MCF 10A (cell line): Measurements from ENCODE around the gene HSPBP1. TPM values are rescaled to one million over a fixed set of nuclear protein-coding genes. Genes with fewer than 3 reads are reported as not detected.

Experiments used
- BruUV-seq: library from RNA; stranded (reverse); fragments of 400-500 nt; replicated peaks from 2 replicates; lab custom pipeline; 2021; lab: Mats Ljungman, UMichigan
- CTCF ChIA-PET: fragments of 300-600 bp; sonication (Branson Sonifier 250); formaldehyde crosslinking; extraction: SDS; loops from one replicate; lab custom pipeline; 2021; ENCODE audit warnings: antibody characterized with exemption, inconsistent platforms; lab: Yijun Ruan, JAX
- POLR2A ChIA-PET: fragments of 300-600, 350-650 bp; sonication (Branson Sonifier 250); formaldehyde crosslinking; extraction: SDS; loops from one replicate; lab custom pipeline; 2020; ENCODE audit warnings: antibody characterized with exemption, inconsistent platforms; lab: Yijun Ruan, JAX
- DNase-seq: peaks from one replicate; pipeline ENCODE4 v3.0.0-alpha.2; 2018; ENCODE audit not compliant: unreplicated experiment
- H3K27ac Mint-ChIP-seq: one replicate; pipeline ENCODE4 v1.8.0; 2022; ENCODE audit warnings: mild to moderate bottlenecking, low read depth, mixed read lengths; ENCODE audit not compliant: unreplicated experiment
- H3K27me3 Mint-ChIP-seq: one replicate; pipeline ENCODE4 v1.8.0; 2022; ENCODE audit warnings: mixed read lengths; ENCODE audit not compliant: insufficient read depth, unreplicated experiment
- H3K36me3 Mint-ChIP-seq: one replicate; pipeline ENCODE4 v1.8.0; 2022; ENCODE audit warnings: mild to moderate bottlenecking, moderate library complexity, mixed read lengths; ENCODE audit not compliant: insufficient read depth, unreplicated experiment
- H3K4me1 Mint-ChIP-seq: one replicate; pipeline ENCODE4 v1.8.0; 2022; ENCODE audit warnings: mixed read lengths; ENCODE audit not compliant: insufficient read depth, unreplicated experiment
- H3K4me3 Mint-ChIP-seq: one replicate; pipeline ENCODE4 v1.8.0; 2022; ENCODE audit warnings: mild to moderate bottlenecking, moderate library complexity, mixed read lengths; ENCODE audit not compliant: unreplicated experiment
- H3K9me3 Mint-ChIP-seq: one replicate; pipeline ENCODE4 v1.8.0; 2022; ENCODE audit warnings: mixed read lengths; ENCODE audit not compliant: unreplicated experiment
- intact Hi-C: fragments of 100-400 bp; cut with micrococcal nuclease; formaldehyde crosslinking; loops from 2 replicates; pipeline ENCODE4 v1.14.1; 2022
- total RNA-seq: library from RNA; stranded (reverse); gene quantifications from 2 replicates; pipeline ENCODE4 v1.2.3, GENCODE V29; 2022
- TF ChIP-seq, protein P1 (sequence below): fragments of 200-600 bp; IDR thresholded peaks from one replicate; pipeline ENCODE4 v1.8.0; 2022; ENCODE audit warnings: antibody characterized with exemption, mild to moderate bottlenecking; ENCODE audit not compliant: unreplicated experiment

HSPBP1 gene
- total RNA-seq, 1 experiment from 2014 or later: 53.1 TPM

DNA sequence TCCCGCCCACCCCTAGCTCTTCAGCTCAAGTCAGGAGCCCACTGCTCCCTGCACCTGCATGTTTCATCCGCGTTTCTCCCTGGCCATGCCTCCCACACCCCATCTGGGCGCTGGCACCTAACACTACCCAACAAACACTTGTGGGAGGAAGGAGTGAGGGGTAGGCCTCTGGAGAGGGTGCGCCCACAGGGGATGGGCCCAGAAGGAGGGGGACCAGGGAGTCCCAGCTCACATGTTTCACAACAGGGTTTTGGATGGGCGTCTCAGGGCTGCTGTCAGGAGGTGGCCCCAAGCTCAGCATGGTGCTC, 39.2 kb downstream of the HSPBP1 start:
- ChIA-PET POLR2A (interaction anchor here (0.9 kb wide), 1 partner anchor 18 kb away, joined by 3 read pairs; the partner anchor contains the start of gene PPP6R1), CTCF (interaction anchor here (0.6 to 1.2 kb wide), 2 partner anchors 15 to 168 kb away, joined by 3 to 6 read pairs; no protein-coding TSS in a partner anchor)
- TF ChIP-seq, protein P1, sequence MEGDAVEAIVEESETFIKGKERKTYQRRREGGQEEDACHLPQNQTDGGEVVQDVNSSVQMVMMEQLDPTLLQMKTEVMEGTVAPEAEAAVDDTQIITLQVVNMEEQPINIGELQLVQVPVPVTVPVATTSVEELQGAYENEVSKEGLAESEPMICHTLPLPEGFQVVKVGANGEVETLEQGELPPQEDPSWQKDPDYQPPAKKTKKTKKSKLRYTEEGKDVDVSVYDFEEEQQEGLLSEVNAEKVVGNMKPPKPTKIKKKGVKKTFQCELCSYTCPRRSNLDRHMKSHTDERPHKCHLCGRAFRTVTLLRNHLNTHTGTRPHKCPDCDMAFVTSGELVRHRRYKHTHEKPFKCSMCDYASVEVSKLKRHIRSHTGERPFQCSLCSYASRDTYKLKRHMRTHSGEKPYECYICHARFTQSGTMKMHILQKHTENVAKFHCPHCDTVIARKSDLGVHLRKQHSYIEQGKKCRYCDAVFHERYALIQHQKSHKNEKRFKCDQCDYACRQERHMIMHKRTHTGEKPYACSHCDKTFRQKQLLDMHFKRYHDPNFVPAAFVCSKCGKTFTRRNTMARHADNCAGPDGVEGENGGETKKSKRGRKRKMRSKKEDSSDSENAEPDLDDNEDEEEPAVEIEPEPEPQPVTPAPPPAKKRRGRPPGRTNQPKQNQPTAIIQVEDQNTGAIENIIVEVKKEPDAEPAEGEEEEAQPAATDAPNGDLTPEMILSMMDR: no peak
- no peaks in the 10 kb centered on the region for H3K4me1 Mint-ChIP-seq
- intact Hi-C loops: no loop called here
- peaks cover 61% of the 10 kb centered on the region for H3K36me3 Mint-ChIP-seq
- no peak overlapping the region for H3K27ac Mint-ChIP-seq
- no peaks in the 10 kb centered on the region for H3K9me3 Mint-ChIP-seq
- no peaks in the 10 kb centered on the region for H3K27me3 Mint-ChIP-seq
- DNase-seq: no peak
- no peak overlapping the region for H3K4me3 Mint-ChIP-seq
- BruUV-seq: no TSS peak

GRCh38 chr19:55239004-55239403, 40.9 kb downstream of the HSPBP1 start:
- no TSS peak for BruUV-seq
- ChIA-PET CTCF (interaction anchor here (0.8 to 1.0 kb wide), 2 partner anchors 94 to 1244 kb away, joined by 3 read pairs; no protein-coding TSS in a partner anchor), POLR2A (no interaction called here)
- Mint-ChIP-seq H3K4me1 (no peaks in the 10 kb centered on the region), H3K27ac (no peak overlapping the region), H3K4me3 (no peak overlapping the region), H3K9me3 (no peaks in the 10 kb centered on the region), H3K36me3 (peaks cover 58% of the 10 kb centered on the region), H3K27me3 (no peaks in the 10 kb centered on the region)
- DNase-seq: no peak
- TF ChIP-seq, protein P1: no peak
- intact Hi-C loops: no loop called here

- H3K9me3 Mint-ChIP-seq: no peaks in the 10 kb centered on the region
These were observed 41.9 kb downstream of the HSPBP1 start for GRCh38 chr19:55238030-55238429.

DNA sequence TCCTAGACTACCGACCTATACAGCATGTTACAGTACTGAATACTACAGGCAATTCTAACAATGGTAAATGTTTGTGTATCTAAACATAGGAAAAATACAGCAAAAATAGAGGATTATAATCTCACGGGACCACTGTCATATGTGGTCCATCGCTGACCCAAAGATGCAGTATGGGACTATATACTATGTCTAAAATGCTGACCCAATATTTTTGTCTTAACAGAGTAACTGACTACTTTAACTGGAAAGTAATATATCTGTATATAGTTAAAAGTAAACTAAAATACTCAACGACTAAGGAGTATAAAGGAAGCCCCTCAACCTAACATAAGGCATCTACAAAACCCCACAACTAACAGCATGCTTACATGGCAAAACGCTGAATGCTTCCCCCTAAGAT, 46.9 kb downstream of the HSPBP1 start:
- POLR2A ChIA-PET: no interaction called here
- no peaks in the 10 kb centered on the region for H3K9me3 Mint-ChIP-seq
- H3K36me3 Mint-ChIP-seq: peaks cover 60% of the 10 kb centered on the region
- H3K27ac Mint-ChIP-seq: no peak overlapping the region
- no peak for DNase-seq
- BruUV-seq: no TSS peak
- H3K4me3 Mint-ChIP-seq: no peak overlapping the region
- intact Hi-C loops: no loop called here
- no peaks in the 10 kb centered on the region for H3K27me3 Mint-ChIP-seq
- TF ChIP-seq, protein P1: no peak
- CTCF ChIA-PET: no interaction called here
- H3K4me1 Mint-ChIP-seq: no peaks in the 10 kb centered on the region

More at GRCh38 chr19:55238030-55238429, 41.9 kb downstream of the HSPBP1 start:
- Mint-ChIP-seq H3K27ac (no peak overlapping the region), H3K27me3 (no peaks in the 10 kb centered on the region), H3K4me1 (no peaks in the 10 kb centered on the region), H3K4me3 (no peak overlapping the region), H3K36me3 (peaks cover 55% of the 10 kb centered on the region)
- POLR2A ChIA-PET: interaction anchor here (0.7 kb wide), 1 partner anchor 16 kb away, joined by 3 read pairs; no protein-coding TSS in a partner anchor
- DNase-seq: no peak
- TF ChIP-seq, protein P1: no peak
- CTCF ChIA-PET: interaction anchor here (0.7 to 1.0 kb wide), 2 partner anchors 93 to 758 kb away, joined by 3 to 4 read pairs; no protein-coding TSS in a partner anchor
- intact Hi-C loops: no loop called here
- BruUV-seq: no TSS peak
